Mesenchymal stem cell (in vitro differentiated cells and primary cell): ENCODE results near the gene ITGB4.

Experiments used
- DNase-seq: peaks from one replicate; pipeline ENCODE4 v3.0.0-alpha.2; 2013
- H2AFZ ChIP-seq: one replicate; pipeline ENCODE4 v1.6.1; 2013; ENCODE audit warnings: low read depth, mild to moderate bottlenecking, control low read depth, inconsistent platforms, low read length, moderate library complexity
- H2AK5ac ChIP-seq: 2 replicates; pipeline ENCODE4 v1.6.1; 2013; ENCODE audit warnings: low read length, moderate library complexity, mild to moderate bottlenecking, inconsistent platforms; ENCODE audit not compliant: severe bottlenecking
- H2BK120ac ChIP-seq: one replicate; pipeline ENCODE4 v1.6.1; 2013; ENCODE audit warnings: low read depth, mild to moderate bottlenecking, inconsistent platforms, low read length, moderate library complexity
- H2BK12ac ChIP-seq, 2 experiments: one replicate each; pipeline ENCODE4 v1.6.1; 2013; ENCODE audit warnings: inconsistent platforms in 2 of 2, low read length in 2 of 2, mild to moderate bottlenecking in 2 of 2, moderate library complexity in 2 of 2, control low read depth in 1 of 2
- H2BK15ac ChIP-seq: one replicate; pipeline ENCODE4 v1.6.1; 2013; ENCODE audit warnings: mild to moderate bottlenecking, low read depth, inconsistent platforms; ENCODE audit not compliant: poor library complexity, severe bottlenecking
- H2BK5ac ChIP-seq: 2 replicates; pipeline ENCODE4 v1.6.1; 2013; ENCODE audit warnings: low read depth, mild to moderate bottlenecking, low read length, control low read depth, inconsistent platforms; ENCODE audit not compliant: poor library complexity, severe bottlenecking
- H3K14ac ChIP-seq, 2 experiments: one replicate each; pipeline ENCODE4 v1.6.1; 2013; ENCODE audit warnings: inconsistent platforms in 2 of 2, low read length in 2 of 2, control low read depth in 1 of 2, mild to moderate bottlenecking in 1 of 2, moderate library complexity in 1 of 2
- H3K18ac ChIP-seq, 2 experiments: one replicate each; pipeline ENCODE4 v1.6.1; 2013; ENCODE audit warnings: inconsistent platforms in 2 of 2, low read length in 2 of 2, control low read depth in 1 of 2, low read depth in 1 of 2, mild to moderate bottlenecking in 1 of 2
- H3K23ac ChIP-seq, 2 experiments: one replicate each; pipeline ENCODE4 v1.6.1; 2013; ENCODE audit warnings: inconsistent platforms in 2 of 2, low read length in 2 of 2, mild to moderate bottlenecking in 2 of 2, moderate library complexity in 2 of 2, control low read depth in 1 of 2
- H3K27ac ChIP-seq: 2 replicates; pipeline ENCODE4 v1.5.1; 2013; ENCODE audit warnings: mild to moderate bottlenecking, moderate library complexity, low read length, control low read depth, inconsistent platforms; ENCODE audit not compliant: poor library complexity, severe bottlenecking
- H3K27me3 ChIP-seq, 2 experiments: 2 replicates each; pipeline versions ENCODE4 v1.6.1 to v1.7.0; 2013; ENCODE audit warnings: low read length in 2 of 2, mild to moderate bottlenecking in 2 of 2, moderate library complexity in 2 of 2, control low read depth in 1 of 2, inconsistent platforms in 1 of 2; ENCODE audit not compliant: control insufficient read depth in 1 of 2, insufficient read depth in 1 of 2
- H3K36me3 ChIP-seq, 2 experiments: 2 replicates each; pipeline versions ENCODE4 v1.6.1 to v1.7.0; 2013; ENCODE audit warnings: low read length in 2 of 2, control low read depth in 1 of 2, inconsistent platforms in 1 of 2, low read depth in 1 of 2, mild to moderate bottlenecking in 1 of 2; ENCODE audit not compliant: insufficient read depth in 2 of 2, control insufficient read depth in 1 of 2
- H3K4ac ChIP-seq, 2 experiments: one replicate each; pipeline ENCODE4 v1.6.1; 2013; ENCODE audit warnings: inconsistent platforms in 2 of 2, low read length in 2 of 2, mild to moderate bottlenecking in 2 of 2, moderate library complexity in 2 of 2, control low read depth in 1 of 2, low read depth in 1 of 2
- H3K4me1 ChIP-seq: 2 replicates; pipeline ENCODE4 v1.6.1; 2013; ENCODE audit warnings: low read depth, low read length, control low read depth; ENCODE audit not compliant: control insufficient read depth, insufficient read depth
- H3K4me2 ChIP-seq: 2 replicates; pipeline ENCODE4 v1.6.1; 2013; ENCODE audit warnings: low read length, mild to moderate bottlenecking, inconsistent platforms; ENCODE audit not compliant: poor library complexity, severe bottlenecking
- H3K4me3 ChIP-seq, 2 experiments: 2 replicates each; pipeline versions ENCODE4 v1.5.1 to v1.7.0; 2013; ENCODE audit warnings: low read length in 2 of 2, mild to moderate bottlenecking in 2 of 2, control low read depth in 1 of 2, low read depth in 1 of 2; ENCODE audit not compliant: insufficient read depth in 1 of 2
- H3K79me1 ChIP-seq: replicated peaks from 2 replicates; pipeline ENCODE4 v1.6.1; 2013; ENCODE audit warnings: mild to moderate bottlenecking, control low read depth, low read length, inconsistent platforms; ENCODE audit not compliant: poor library complexity, severe bottlenecking
- H3K9ac ChIP-seq: 2 replicates; pipeline ENCODE4 v1.7.0; 2013; ENCODE audit warnings: mild to moderate bottlenecking, low read length, moderate library complexity
- H3K9me3 ChIP-seq: 2 replicates; pipeline ENCODE4 v1.7.0; 2013; ENCODE audit warnings: mild to moderate bottlenecking, low read length; ENCODE audit not compliant: control insufficient read depth
- H4K8ac ChIP-seq: one replicate; pipeline ENCODE4 v1.6.1; 2013; ENCODE audit warnings: inconsistent platforms, mild to moderate bottlenecking, low read length, moderate library complexity
- H4K91ac ChIP-seq: one replicate; pipeline ENCODE4 v1.6.1; 2013; ENCODE audit warnings: mild to moderate bottlenecking, low read length, inconsistent platforms
- WGBS: methylation state at CpG from one replicate; pipeline ENCODE4 v1.1.7; 2013; ENCODE audit warnings: mixed read lengths; 5-methylcytosine and 5-hydroxymethylcytosine counted together

ITGB4 gene

DNA sequence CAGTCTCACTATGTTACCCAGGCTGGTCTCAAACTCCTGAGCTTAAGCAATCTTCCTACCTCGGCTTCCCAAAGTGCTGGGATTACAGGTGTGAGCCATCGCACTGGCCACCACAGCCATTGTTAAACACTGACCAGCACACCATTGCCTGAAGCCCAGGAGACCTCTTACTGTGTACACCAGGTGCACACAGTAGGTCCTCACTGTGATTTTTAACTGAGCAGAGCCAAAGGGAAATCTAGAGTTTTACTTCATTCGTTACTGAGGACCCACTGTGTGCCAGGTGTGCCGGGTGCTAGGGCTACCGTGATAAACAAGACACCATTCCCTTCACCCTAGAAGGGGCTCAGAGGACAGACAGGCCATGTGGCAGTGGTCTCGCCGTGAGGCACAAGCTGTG, 4.2 kb downstream of the ITGB4 start:
- no peak overlapping the region for H2AK5ac ChIP-seq
- H3K4ac ChIP-seq, result no peak overlapping the region
- peaks cover 36% of the 10 kb centered on the region for H3K4me1 ChIP-seq
- no peak overlapping the region for H4K8ac ChIP-seq
- H2AFZ ChIP-seq, result no peak overlapping the region
- no peak overlapping the region for H3K18ac ChIP-seq
- H3K79me1 ChIP-seq, result peaks cover 13% of the 10 kb centered on the region
- DNase-seq, result no peak
- no peak overlapping the region for H3K14ac ChIP-seq
- H2BK12ac ChIP-seq, result no peak overlapping the region
- no peak overlapping the region for H3K4me3 ChIP-seq
- no peak overlapping the region for H4K91ac ChIP-seq
- WGBS, result 88% methylated on average over 7 of the region's 7 CpGs
- H3K36me3 ChIP-seq, result peaks cover 0 to 67% of the 10 kb centered on the region in 2 experiments
- no peak overlapping the region for H2BK5ac ChIP-seq
- peaks cover 0 to 61% of the 10 kb centered on the region in 2 experiments for H3K27me3 ChIP-seq
- no peak overlapping the region for H2BK15ac ChIP-seq
- no peaks in the 10 kb centered on the region for H3K9me3 ChIP-seq
- H3K27ac ChIP-seq, result no peak overlapping the region
- H3K23ac ChIP-seq, result no peak overlapping the region
- no peak overlapping the region for H3K9ac ChIP-seq
- H2BK120ac ChIP-seq, result no peak overlapping the region
- no peak overlapping the region for H3K4me2 ChIP-seq

DNA sequence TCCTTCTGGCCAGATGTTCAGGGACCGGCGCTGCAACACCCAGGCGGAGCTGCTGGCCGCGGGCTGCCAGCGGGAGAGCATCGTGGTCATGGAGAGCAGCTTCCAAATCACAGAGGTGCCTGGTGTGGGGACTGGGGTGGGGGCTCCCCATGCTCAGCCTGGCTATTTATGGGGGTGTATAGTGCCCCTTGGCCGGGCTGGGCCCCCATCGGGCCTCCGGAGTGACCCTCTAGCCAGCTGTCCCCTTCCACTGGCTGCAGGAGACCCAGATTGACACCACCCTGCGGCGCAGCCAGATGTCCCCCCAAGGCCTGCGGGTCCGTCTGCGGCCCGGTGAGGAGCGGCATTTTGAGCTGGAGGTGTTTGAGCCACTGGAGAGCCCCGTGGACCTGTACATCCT, 6.1 kb downstream of the ITGB4 start:
- no peak overlapping the region for H4K8ac ChIP-seq
- no peak overlapping the region for H3K4me3 ChIP-seq
- H3K23ac ChIP-seq, result no peak overlapping the region
- no peak overlapping the region for H2BK15ac ChIP-seq
- H3K79me1 ChIP-seq, result peaks cover 20% of the 10 kb centered on the region
- H3K9me3 ChIP-seq, result no peaks in the 10 kb centered on the region
- no peak overlapping the region for H3K27ac ChIP-seq
- H4K91ac ChIP-seq, result no peak overlapping the region
- WGBS, result 87% methylated on average over 16 of the region's 18 CpGs
- H3K36me3 ChIP-seq, result peaks cover 0 to 83% of the 10 kb centered on the region in 2 experiments
- H3K14ac ChIP-seq, result no peak overlapping the region
- no peak overlapping the region for H3K4ac ChIP-seq
- no peak overlapping the region for H2BK120ac ChIP-seq
- no peak overlapping the region for H3K4me2 ChIP-seq
- H2BK12ac ChIP-seq, result no peak overlapping the region
- peaks cover 0 to 44% of the 10 kb centered on the region in 2 experiments for H3K27me3 ChIP-seq
- no peak overlapping the region for H3K18ac ChIP-seq
- H2BK5ac ChIP-seq, result no peak overlapping the region
- no peak overlapping the region for H2AFZ ChIP-seq
- DNase-seq, result no peak
- peaks cover 22% of the 10 kb centered on the region for H3K4me1 ChIP-seq
- H2AK5ac ChIP-seq, result no peak overlapping the region
- H3K9ac ChIP-seq, result no peak overlapping the region

DNA sequence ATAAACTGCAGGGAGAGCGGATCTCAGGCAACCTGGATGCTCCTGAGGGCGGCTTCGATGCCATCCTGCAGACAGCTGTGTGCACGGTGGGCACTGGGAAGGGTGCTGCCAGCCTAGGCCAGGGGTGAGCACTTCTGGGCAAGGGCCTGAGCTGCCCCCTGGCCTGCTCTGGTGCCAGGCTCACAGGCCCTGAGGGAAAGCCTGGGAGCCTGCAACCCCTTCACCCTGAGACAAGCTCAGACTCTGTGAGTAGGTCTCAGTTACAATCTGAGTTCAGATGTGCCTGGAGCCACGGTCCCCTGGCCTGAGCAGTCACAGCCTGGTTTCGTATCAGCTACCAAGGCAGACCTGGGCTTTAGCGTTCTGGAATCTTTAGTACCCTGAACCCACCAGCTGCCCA, 8.1 kb downstream of the ITGB4 start:
- no peak overlapping the region for H3K4ac ChIP-seq
- no peak for DNase-seq
- 85% methylated on average over 7 of the region's 7 CpGs for WGBS
- peaks cover 0 to 32% of the 10 kb centered on the region in 2 experiments for H3K27me3 ChIP-seq
- H3K23ac ChIP-seq, result no peak overlapping the region
- no peak overlapping the region for H3K4me3 ChIP-seq
- no peak overlapping the region for H2BK120ac ChIP-seq
- no peak overlapping the region for H2BK12ac ChIP-seq
- H2AK5ac ChIP-seq, result no peak overlapping the region
- H3K9me3 ChIP-seq, result no peaks in the 10 kb centered on the region
- peaks cover 0 to 84% of the 10 kb centered on the region in 2 experiments for H3K36me3 ChIP-seq
- no peak overlapping the region for H3K27ac ChIP-seq
- H2AFZ ChIP-seq, result no peak overlapping the region
- H3K9ac ChIP-seq, result no peak overlapping the region
- H2BK5ac ChIP-seq, result no peak overlapping the region
- H3K79me1 ChIP-seq, result peaks cover 23% of the 10 kb centered on the region
- H2BK15ac ChIP-seq, result no peak overlapping the region
- H3K18ac ChIP-seq, result no peak overlapping the region
- H3K4me1 ChIP-seq, result peaks cover 5% of the 10 kb centered on the region
- no peak overlapping the region for H4K91ac ChIP-seq
- no peak overlapping the region for H3K14ac ChIP-seq
- H4K8ac ChIP-seq, result no peak overlapping the region
- H3K4me2 ChIP-seq, result no peak overlapping the region

DNA sequence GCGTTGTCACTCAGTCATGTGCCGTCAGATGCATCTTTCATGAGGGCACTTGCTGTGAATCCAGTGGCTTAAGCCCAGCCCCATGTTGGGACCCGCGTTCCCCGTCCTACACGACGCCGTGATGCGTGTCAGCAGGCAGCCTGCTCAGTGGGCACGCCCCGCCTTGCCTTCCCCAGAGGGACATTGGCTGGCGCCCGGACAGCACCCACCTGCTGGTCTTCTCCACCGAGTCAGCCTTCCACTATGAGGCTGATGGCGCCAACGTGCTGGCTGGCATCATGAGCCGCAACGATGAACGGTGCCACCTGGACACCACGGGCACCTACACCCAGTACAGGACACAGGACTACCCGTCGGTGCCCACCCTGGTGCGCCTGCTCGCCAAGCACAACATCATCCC, 8.8 kb downstream of the ITGB4 start:
- 86% methylated on average over 19 of the region's 24 CpGs for WGBS
- Histone ChIP-seq H2BK15ac (no peak overlapping the region), H2AFZ (no peak overlapping the region), H3K4me1 (peaks cover 2% of the 10 kb centered on the region), H2BK120ac (no peak overlapping the region), H2AK5ac (no peak overlapping the region), H3K4ac (no peak overlapping the region), H3K9me3 (no peaks in the 10 kb centered on the region), H3K23ac (no peak overlapping the region), H3K4me2 (no peak overlapping the region), H2BK12ac (no peak overlapping the region), H3K27me3 (peaks cover 0 to 25% of the 10 kb centered on the region in 2 experiments), H3K27ac (no peak overlapping the region), H3K18ac (no peak overlapping the region), H3K4me3 (no peak overlapping the region), H3K14ac (no peak overlapping the region), H3K36me3 (peaks cover 0 to 81% of the 10 kb centered on the region in 2 experiments), H3K9ac (no peak overlapping the region), H4K91ac (peak overlapping the region; percentile 31), H3K79me1 (peaks cover 20% of the 10 kb centered on the region), H2BK5ac (no peak overlapping the region), H4K8ac (no peak overlapping the region)
- no peak for DNase-seq
